Measurements from ENCODE around the gene RABGAP1L.
"Not testable (repeated sequence)": the region's sequence is repeated elsewhere in the genome, so short reads cannot be mapped to it uniquely, and the experiment has no call there.

RABGAP1L gene

GRCh38 chr1:174153085-174153824 is 6.1 kb upstream of the RABGAP1L start:
- no peak for DNase-seq (ENCODE audit: extremely low read depth in 1 of 2, low read depth in 1 of 2)

- DNase-seq (ENCODE audit: extremely low read depth in 1 of 2, low read depth in 1 of 2) = no peak
Measured at GRCh38 chr1:174153825-174154107, 5.6 kb upstream of the RABGAP1L start.

- no peak for DNase-seq (ENCODE audit: extremely low read depth in 1 of 2, low read depth in 1 of 2)
Measured at GRCh38 chr1:174156437-174156836, 2.9 kb upstream of the RABGAP1L start.

GRCh38 chr1:174157157-174157806 is 2.0 kb upstream of the RABGAP1L start:
- peak in 1 of 2 donors; percentile 33 for DNase-seq (ENCODE audit: extremely low read depth in 1 of 2, low read depth in 1 of 2)

GRCh38 chr1:174158767-174159251 is 511 bp upstream of the RABGAP1L start:
- no peak for DNase-seq (ENCODE audit: extremely low read depth in 1 of 2, low read depth in 1 of 2)

GRCh38 chr1:174160109-174160473 is 771 bp downstream of the RABGAP1L start:
- DNase-seq (ENCODE audit: extremely low read depth in 1 of 2, low read depth in 1 of 2) = peak; percentile 8 to 30

- DNase-seq (ENCODE audit: extremely low read depth in 1 of 2, low read depth in 1 of 2) = no peak
Measured at GRCh38 chr1:174160603-174161002, 1.3 kb downstream of the RABGAP1L start.

GRCh38 chr1:174161813-174162212 is 2.5 kb downstream of the RABGAP1L start:
- no peak for DNase-seq (ENCODE audit: extremely low read depth in 1 of 2, low read depth in 1 of 2)

GRCh38 chr1:174164826-174165225 is 5.5 kb downstream of the RABGAP1L start:
- DNase-seq (ENCODE audit: extremely low read depth in 1 of 2, low read depth in 1 of 2) = no peak

GRCh38 chr1:174165471-174166137 is 6.3 kb downstream of the RABGAP1L start:
- no peak for DNase-seq (ENCODE audit: extremely low read depth in 1 of 2, low read depth in 1 of 2)

GRCh38 chr1:174166530-174167264 is 7.4 kb downstream of the RABGAP1L start:
- no peak for DNase-seq (ENCODE audit: extremely low read depth in 1 of 2, low read depth in 1 of 2)

- DNase-seq (ENCODE audit: extremely low read depth in 1 of 2, low read depth in 1 of 2) = no peak
Measured at GRCh38 chr1:174167265-174167803, 8.0 kb downstream of the RABGAP1L start.

GRCh38 chr1:174169342-174169741 is 10.0 kb downstream of the RABGAP1L start:
- no peak for DNase-seq (ENCODE audit: extremely low read depth in 1 of 2, low read depth in 1 of 2)

- DNase-seq (ENCODE audit: extremely low read depth in 1 of 2, low read depth in 1 of 2) = no peak
Measured at GRCh38 chr1:174171073-174171472, 11.8 kb downstream of the RABGAP1L start.

GRCh38 chr1:174174461-174175329 is 15.4 kb downstream of the RABGAP1L start:
- DNase-seq (ENCODE audit: extremely low read depth in 1 of 2, low read depth in 1 of 2) = no peak

GRCh38 chr1:174178459-174178858 is 19.1 kb downstream of the RABGAP1L start:
- DNase-seq (ENCODE audit: extremely low read depth in 1 of 2, low read depth in 1 of 2) = not testable (repeated sequence)

GRCh38 chr1:174189428-174190062 is 30.2 kb downstream of the RABGAP1L start:
- no peak for DNase-seq (ENCODE audit: extremely low read depth in 1 of 2, low read depth in 1 of 2)

GRCh38 chr1:174190691-174191199 is 31.4 kb downstream of the RABGAP1L start:
- DNase-seq (ENCODE audit: extremely low read depth in 1 of 2, low read depth in 1 of 2) = no peak

GRCh38 chr1:174191349-174191862 is 32.1 kb downstream of the RABGAP1L start:
- DNase-seq (ENCODE audit: extremely low read depth in 1 of 2, low read depth in 1 of 2) = no peak
